K562 (cell line): ENCODE data around the gene CHRM1. TPM values are rescaled to one million over a fixed set of nuclear protein-coding genes. Genes with fewer than 3 reads are reported as not detected.

Experiments
- ATAC-seq: fragments of 200-7000 bp; cut with Tn5 transposase; 3 replicates; pipeline ENCODE4 v1.9.1; 2020; ENCODE audit warnings: moderate library complexity
- BruUV-seq: library from RNA; stranded (reverse); fragments of 400-500 nt; replicated peaks from 2 replicates; lab custom pipeline; 2021; lab: Mats Ljungman, UMichigan
- CTCF ChIA-PET: fragments of 300-600 bp; formaldehyde crosslinking; extraction: SDS; loops from one replicate; lab custom pipeline; 2021; ENCODE audit warnings: low intra/inter-chr PET ratio; lab: Yijun Ruan, JAX
- POLR2A ChIA-PET: fragments of 300-600, 350-650 bp; sonication (Branson Sonifier 250); formaldehyde crosslinking; extraction: SDS; loops from one replicate; lab custom pipeline; 2021; ENCODE audit warnings: antibody characterized with exemption, inconsistent platforms; lab: Yijun Ruan, JAX
- DNase-seq, 4 experiments: peaks; one replicate each; pipeline versions ENCODE4 v3.0.0 to v3.0.0-alpha.2; 2011 to 2018; ENCODE audit warnings: low spot score in 3 of 4, mixed read lengths in 3 of 4; ENCODE audit errors: extremely low read depth in 1 of 4
- FAIRE-seq: peaks from 2 replicates; lab custom pipeline; 2011; peaks lifted over from hg19 to GRCh38; lab: Jason Lieb, UNC
- H2AFZ ChIP-seq: 2 replicates; pipeline ENCODE4 v1.6.0; 2011; ENCODE audit warnings: low read depth, low read length, control low read depth, inconsistent platforms
- H3K27ac ChIP-seq: fragments of 200-600 bp; 3 replicates; pipeline ENCODE4 v1.8.0; 2011; ENCODE audit warnings: low read depth, mild to moderate bottlenecking, control low read depth, inconsistent platforms, low read length, moderate library complexity, mixed read lengths; ENCODE audit errors: extremely low read depth
- H3K27me3 ChIP-seq, 2 experiments: fragments of 300-600 bp in 1 of 2; 2 replicates in 1 of 2; 3 replicates in 1 of 2; pipeline versions ENCODE4 v1.6.0 to v1.8.0; 2011; ENCODE audit warnings: inconsistent platforms in 2 of 2, low read length in 2 of 2, mild to moderate bottlenecking in 1 of 2, mixed read lengths in 1 of 2, moderate library complexity in 1 of 2; ENCODE audit not compliant: control insufficient read depth in 2 of 2, insufficient read depth in 2 of 2
- H3K36me3 ChIP-seq: fragments of 300-600 bp; 3 replicates; pipeline ENCODE4 v1.8.0; 2011; ENCODE audit warnings: mild to moderate bottlenecking, low read length, inconsistent platforms; ENCODE audit not compliant: control insufficient read depth, insufficient read depth
- H3K4me1 ChIP-seq, 2 experiments: fragments of 200-600 bp in 1 of 2; replicated peaks in 1 of 2; 2 replicates in 1 of 2; 3 replicates in 1 of 2; pipeline versions ENCODE4 v1.5.1 to v1.8.0; 2011; ENCODE audit warnings: inconsistent platforms in 2 of 2, low read length in 2 of 2, mild to moderate bottlenecking in 1 of 2, mixed read lengths in 1 of 2, moderate library complexity in 1 of 2; ENCODE audit not compliant: control insufficient read depth in 2 of 2, insufficient read depth in 2 of 2
- H3K4me2 ChIP-seq: 2 replicates; pipeline ENCODE4 v1.6.1; 2011; ENCODE audit warnings: low read length, control low read depth, inconsistent platforms, mixed read lengths; ENCODE audit not compliant: insufficient read depth
- H3K4me3 ChIP-seq: fragments of 200-600 bp; sonication (generic), shearing (Covaris generic); 2 replicates; pipeline ENCODE4 v1.5.1; 2016; ENCODE audit warnings: control low read depth, inconsistent platforms
- H3K79me2 ChIP-seq: fragments of 200-600 bp; 3 replicates; pipeline ENCODE4 v1.8.0; 2011; ENCODE audit warnings: low read length, inconsistent platforms; ENCODE audit not compliant: control insufficient read depth, insufficient read depth
- H3K9ac ChIP-seq, 2 experiments: 2 replicates each; pipeline versions ENCODE4 v1.6.0 to v1.6.1; 2011; ENCODE audit warnings: low read depth in 2 of 2, low read length in 2 of 2, control low read depth in 1 of 2, inconsistent platforms in 1 of 2, mild to moderate bottlenecking in 1 of 2, mixed read lengths in 1 of 2; ENCODE audit not compliant: insufficient read depth in 1 of 2
- H3K9me1 ChIP-seq: one replicate; pipeline ENCODE4 v1.6.0; 2011; ENCODE audit warnings: inconsistent platforms, mild to moderate bottlenecking, low read length, moderate library complexity; ENCODE audit not compliant: control insufficient read depth, insufficient read depth
- H3K9me3 ChIP-seq: replicated peaks from 2 replicates; pipeline ENCODE4 v1.5.1; 2011; ENCODE audit warnings: low read depth, low read length, inconsistent platforms; ENCODE audit not compliant: control insufficient read depth, insufficient read depth
- H4K20me1 ChIP-seq: replicated peaks from 2 replicates; pipeline ENCODE4 v1.6.1; 2011; ENCODE audit warnings: low read length, inconsistent platforms, mixed read lengths; ENCODE audit not compliant: control insufficient read depth, insufficient read depth
- NCOA1 ChIP-seq: fragments of 450-650 bp; IDR thresholded peaks from 2 replicates; pipeline ENCODE4 v1.6.1; 2016; ENCODE audit warnings: low read depth
- POLR2A ChIP-seq: fragments of 450-650 bp; conservative IDR thresholded peaks from 2 replicates; pipeline ENCODE4 v1.6.1; 2016
- SMAD3 ChIP-seq: fragments of 450-650 bp; formaldehyde crosslinking; conservative IDR thresholded peaks from 2 replicates; pipeline ENCODE4 v1.4.0; 2020; ENCODE audit warnings: mild to moderate bottlenecking
- ZNF586 ChIP-seq: fragments of 450-650 bp; formaldehyde crosslinking; conservative IDR thresholded peaks from 2 replicates; pipeline ENCODE4 v1.4.0; 2020; ENCODE audit warnings: mild to moderate bottlenecking, moderate library complexity
- WGBS: fragments of 100-300 bp; shearing (Covaris generic); methylation state at CpG from one replicate; pipeline ENCODE4 v1.1.6; 2016; ENCODE audit warnings: low coverage, mixed read lengths; ENCODE audit not compliant: insufficient coverage; ENCODE audit errors: missing lambda C conversion rate; 5-methylcytosine and 5-hydroxymethylcytosine counted together
- in situ Hi-C: fragments of 300-500 bp; cut with MboI; formaldehyde crosslinking; loops from 4 replicates; pipeline ENCODE4 v1.15.0; 2018; ENCODE audit warnings: inconsistent platforms, mixed read lengths
- intact Hi-C: fragments of 100-400 bp; cut with micrococcal nuclease; formaldehyde crosslinking; loops from 2 replicates; pipeline ENCODE4 v1.14.2; 2022
- polyA plus RNA-seq, 8 experiments: library from polyadenylated mRNA; depleted of rRNA in 4 of 8; stranded (reverse) in 5 of 8; unstranded in 3 of 8; fragments of >200 nt; fragmentation: Nextera tagmentation in 2 of 8; fragmentation: Illumina TruSeq in 1 of 8; extraction: Ambion mirVana in 2 of 8; extraction: Trizol in 1 of 8; gene quantifications; 2 replicates each; pipeline versions ENCODE4 v1.2.1 to v1.2.3, GENCODE V29; 2011 to 2014; ENCODE audit warnings: inconsistent platforms in 1 of 8, missing spikeins in 1 of 8
- total RNA-seq, 7 experiments: library from RNA; depleted of rRNA in 6 of 7; stranded (reverse); fragments of >200 nt in 6 of 7; fragmentation: Illumina TruSeq in 2 of 7; extraction: Trizol in 2 of 7; gene quantifications; 2 replicates each; pipeline versions ENCODE4 v1.2.1 to v1.2.3, GENCODE V29; 2011 to 2021; ENCODE audit warnings: low replicate concordance in 1 of 7

CHRM1 gene
- total and polyA plus RNA-seq, 9 of the 15 experiments (the other 6 are each of a cell fraction or from before 2014, with no cell fraction given): not detected

DNA sequence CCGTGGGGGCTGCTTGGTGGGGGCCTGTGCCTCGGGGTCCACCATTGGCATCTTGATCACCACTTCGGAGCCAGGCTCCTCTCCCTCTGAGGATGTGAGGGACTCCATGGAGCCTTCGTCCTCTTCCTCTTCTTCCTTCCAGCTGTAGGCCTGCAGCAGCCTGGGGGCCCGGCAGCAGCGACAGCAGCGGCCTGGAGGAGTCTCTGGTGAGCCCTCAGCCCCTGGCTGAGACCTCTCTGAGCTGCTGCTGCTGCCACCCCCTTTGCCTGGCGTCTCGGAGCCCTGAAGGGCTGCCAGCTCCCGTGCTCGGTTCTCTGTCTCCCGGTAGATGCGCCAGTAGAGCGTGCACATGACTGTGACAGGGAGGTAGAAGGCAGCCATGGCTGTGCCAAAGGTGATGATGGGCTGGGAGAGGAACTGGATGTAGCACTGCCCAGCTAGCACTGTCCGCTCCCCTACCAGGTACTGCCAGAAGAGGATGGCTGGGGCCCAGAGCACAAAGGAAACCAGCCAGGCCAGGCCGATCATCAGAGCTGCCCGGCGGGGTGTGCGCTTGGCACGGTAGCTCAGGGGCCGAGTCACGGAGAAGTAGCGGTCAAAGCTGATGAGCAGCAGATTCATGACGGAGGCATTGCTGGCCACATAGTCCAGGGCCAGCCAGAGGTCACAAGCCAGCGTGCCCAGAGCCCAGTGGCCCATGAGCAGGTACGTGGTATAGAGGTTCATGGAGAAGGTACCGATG is 10.9 kb downstream of the CHRM1 start:
- Histone ChIP-seq H3K9me1 (no peaks in the 10 kb centered on the region), H3K27me3 (peaks cover 0 to 18% of the 10 kb centered on the region in 2 experiments; a peak in 1 of 5 replicates), H3K36me3 (no peaks in the 10 kb centered on the region), H3K4me2 (no peak overlapping the region), H3K9me3 (no peaks in the 10 kb centered on the region), H3K79me2 (no peaks in the 10 kb centered on the region), H2AFZ (no peak overlapping the region), H3K4me3 (no peak overlapping the region), H4K20me1 (no peaks in the 10 kb centered on the region), H3K4me1 (peaks cover 6 to 18% of the 10 kb centered on the region in 2 experiments), H3K9ac (no peak overlapping the region), H3K27ac (no peak overlapping the region)
- BruUV-seq: no TSS peak
- intact Hi-C loops: no loop called here
- TF ChIP-seq SMAD3 (CRISPR knock-in tag): no peak
- no peak for TF ChIP-seq POLR2A
- TF ChIP-seq ZNF586 (CRISPR knock-in tag): no peak
- TF ChIP-seq NCOA1: no peak
- ATAC-seq (no peak), FAIRE-seq (no peak), DNase-seq (no peak)
- ChIA-PET CTCF (interaction anchor here (3.4 kb wide), 1 partner anchor 113 kb away, joined by 36 read pairs; no protein-coding TSS in a partner anchor), POLR2A (interaction anchor here (0.5 to 1.2 kb wide), 3 partner anchors 14 to 26 kb away, joined by 4 read pairs; no protein-coding TSS in a partner anchor)
- in situ Hi-C loops: no loop called here
- WGBS: 27% methylated on average over 26 of the region's 27 CpGs
